Neural cell (in vitro differentiated cells): Measurements from ENCODE around the gene SLC9A3. TPM values are rescaled to one million over a fixed set of nuclear protein-coding genes. Genes with fewer than 3 reads are reported as not detected.

ENCODE experiments used
- H2AFZ ChIP-seq: fragments of 200-600, 300-800 bp; sonication (generic), shearing (Covaris generic); 2 replicates; pipeline ENCODE4 v1.6.0; 2014; ENCODE audit warnings: low read depth, mild to moderate bottlenecking, antibody characterized with exemption, low read length, moderate library complexity
- H3F3A ChIP-seq: fragments of 200-600 bp; shearing (Covaris generic); 2 replicates; pipeline ENCODE4 v1.6.1; 2016; ENCODE audit warnings: mild to moderate bottlenecking, moderate library complexity, mixed read lengths, antibody characterized with exemption, low read length; ENCODE audit not compliant: insufficient read depth, poor library complexity, severe bottlenecking
- H3K27ac ChIP-seq: fragments of 200-600, 300-800 bp; sonication (generic), shearing (Covaris generic); 2 replicates; pipeline ENCODE4 v1.5.1; 2014; ENCODE audit warnings: mild to moderate bottlenecking, low read length, moderate library complexity
- H3K27me3 ChIP-seq: fragments of 300-800, 200-600 bp; sonication (generic), shearing (Covaris generic); 2 replicates; pipeline ENCODE4 v1.6.0; 2014; ENCODE audit warnings: mild to moderate bottlenecking, low read depth, low read length, moderate library complexity; ENCODE audit not compliant: insufficient read depth
- H3K36me3 ChIP-seq: fragments of 300-800, 200-600 bp; sonication (generic), shearing (Covaris generic); 2 replicates; pipeline ENCODE4 v1.5.1; 2014; ENCODE audit warnings: mild to moderate bottlenecking, antibody characterized with exemption, low read length, moderate library complexity; ENCODE audit not compliant: insufficient read depth
- H3K4me2 ChIP-seq: fragments of 300-800, 200-600 bp; sonication (generic), shearing (Covaris generic); 2 replicates; pipeline ENCODE4 v1.6.0; 2014; ENCODE audit warnings: mild to moderate bottlenecking, low read length
- H3K4me3 ChIP-seq: fragments of 300-800, 200-600 bp; sonication (generic), shearing (Covaris generic); 2 replicates; pipeline ENCODE4 v1.5.1; 2014; ENCODE audit warnings: mild to moderate bottlenecking, low read length, moderate library complexity
- H3K79me2 ChIP-seq: fragments of 200-600 bp; shearing (Covaris generic); replicated peaks from 2 replicates; pipeline ENCODE4 v1.6.0; 2014; ENCODE audit warnings: mild to moderate bottlenecking, low read length, moderate library complexity; ENCODE audit not compliant: insufficient read depth
- H3K9ac ChIP-seq: fragments of 300-800, 200-600 bp; sonication (generic), shearing (Covaris generic); 2 replicates; pipeline ENCODE4 v1.6.1; 2016; ENCODE audit warnings: mild to moderate bottlenecking, low read length, mixed read lengths
- H3K9me2 ChIP-seq: fragments of 200-600 bp; shearing (Covaris generic); 2 replicates; pipeline ENCODE4 v1.6.1; 2016; ENCODE audit warnings: mild to moderate bottlenecking, low read length, mixed read lengths; ENCODE audit not compliant: insufficient read depth
- H3K9me3 ChIP-seq: fragments of 200-600, 300-800 bp; sonication (generic), shearing (Covaris generic); 2 replicates; pipeline ENCODE4 v1.6.1; 2016; ENCODE audit warnings: mild to moderate bottlenecking, mixed run types, low read length, moderate library complexity, mixed read lengths
- H4K20me1 ChIP-seq: fragments of 200-600 bp; shearing (Covaris generic); 2 replicates; pipeline ENCODE4 v1.6.1; 2016; ENCODE audit warnings: mild to moderate bottlenecking, mixed run types; ENCODE audit not compliant: insufficient read depth
- CTCF ChIP-seq: fragments of 450-650 bp; IDR thresholded peaks from 2 replicates; pipeline ENCODE4 v1.5.1; 2014; ENCODE audit warnings: antibody characterized with exemption, mild to moderate bottlenecking, moderate library complexity; ENCODE audit not compliant: poor library complexity, severe bottlenecking
- EP300 ChIP-seq: fragments of 450-650 bp; conservative IDR thresholded peaks from 2 replicates; pipeline ENCODE4 v1.6.1; 2014; ENCODE audit warnings: antibody characterized with exemption, mild to moderate bottlenecking, moderate library complexity; ENCODE audit not compliant: poor library complexity, severe bottlenecking
- EZH2 ChIP-seq: fragments of 200-600, 300-800 bp; shearing (Covaris generic), sonication (generic); IDR thresholded peaks from 2 replicates; pipeline ENCODE4 v1.6.1; 2014; ENCODE audit warnings: antibody characterized with exemption, low read length, borderline replicate concordance, mild to moderate bottlenecking; ENCODE audit not compliant: insufficient read depth, poor library complexity, severe bottlenecking
- MXI1 ChIP-seq: fragments of 450-650 bp; conservative IDR thresholded peaks from 2 replicates; pipeline ENCODE4 v1.6.1; 2014; ENCODE audit warnings: antibody characterized with exemption, mild to moderate bottlenecking; ENCODE audit not compliant: poor library complexity, severe bottlenecking
- POLR2AphosphoS5 ChIP-seq: IDR thresholded peaks from 2 replicates; pipeline ENCODE4 v1.6.1; 2012
- RAD21 ChIP-seq: fragments of 450-650 bp; conservative IDR thresholded peaks from 2 replicates; pipeline ENCODE4 v1.6.1; 2014; ENCODE audit warnings: antibody characterized with exemption, mild to moderate bottlenecking, moderate library complexity
- REST ChIP-seq: IDR thresholded peaks from 2 replicates; pipeline ENCODE4 v1.6.1; 2012; ENCODE audit warnings: borderline replicate concordance
- SMC3 ChIP-seq: fragments of 450-650 bp; conservative IDR thresholded peaks from 2 replicates; pipeline ENCODE4 v1.6.1; 2014; ENCODE audit warnings: antibody characterized with exemption, mild to moderate bottlenecking, moderate library complexity; ENCODE audit not compliant: poor library complexity
- TAF1 ChIP-seq: IDR thresholded peaks from 2 replicates; pipeline ENCODE4 v1.6.1; 2012; ENCODE audit warnings: low read depth
- polyA plus RNA-seq: library from polyadenylated mRNA; depleted of rRNA; stranded (reverse); fragments of >200 nt; gene quantifications from 2 replicates; pipeline ENCODE4 v1.2.3, GENCODE V29; 2014

The SLC9A3 gene
- polyA plus RNA-seq, 1 donor from 2014 or later = 4.0 TPM

DNA sequence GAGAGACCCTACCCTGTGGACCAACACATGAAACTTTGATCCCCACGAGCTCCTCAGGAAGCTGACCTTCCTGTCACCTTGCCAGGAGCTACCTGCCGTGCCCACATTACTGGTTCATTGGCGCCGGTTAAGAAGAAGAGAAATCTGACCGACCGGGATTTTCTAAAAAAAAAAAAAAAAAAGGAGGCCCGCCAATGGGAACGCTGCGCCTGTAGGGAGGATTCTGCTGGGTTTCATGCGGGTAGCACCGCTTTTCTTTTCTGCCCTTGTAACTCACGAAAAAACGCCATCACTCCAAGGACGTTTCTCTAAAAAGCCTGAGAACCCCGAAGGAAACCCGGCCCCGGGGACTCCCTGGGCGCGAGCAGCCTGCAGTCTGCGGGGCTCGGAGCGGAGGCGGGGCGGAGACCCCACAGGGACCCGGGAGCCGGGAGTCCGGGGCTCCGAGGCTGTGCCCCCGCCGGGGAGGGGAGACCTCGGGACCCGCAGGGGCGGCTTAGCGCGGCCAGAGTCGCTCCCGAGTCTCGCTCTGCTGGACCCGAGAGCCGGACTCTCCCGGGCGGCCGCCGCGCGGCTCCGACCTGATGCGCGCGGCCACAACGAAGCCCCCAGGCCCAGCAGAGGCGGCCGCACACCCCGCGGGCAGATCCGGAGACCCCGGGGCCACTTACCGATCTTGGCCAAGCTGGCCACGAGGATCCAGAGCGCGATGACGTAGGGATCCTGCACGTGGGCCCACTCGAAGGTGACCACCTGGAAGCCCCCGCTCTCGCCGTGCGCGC, 617 bp downstream of the SLC9A3 start:
- Histone ChIP-seq H3K9me3 (no peaks in the 10 kb centered on the region), H3K27me3 (peaks cover 65% of the 10 kb centered on the region), H3F3A (no peaks in the 10 kb centered on the region), H3K27ac (no peak overlapping the region), H3K79me2 (no peaks in the 10 kb centered on the region), H3K9me2 (no peaks in the 10 kb centered on the region), H3K4me2 (peak overlapping the region; percentile 30), H4K20me1 (no peaks in the 10 kb centered on the region), H3K36me3 (no peaks in the 10 kb centered on the region), H3K9ac (peak overlapping the region; percentile 12), H3K4me3 (peak overlapping the region; percentile 66), H2AFZ (no peak overlapping the region)
- TF ChIP-seq POLR2AphosphoS5 (no peak), MXI1 (peak; percentile 30), RAD21 (no peak), REST (no peak), EZH2 (peak; percentile 88), CTCF (no peak), SMC3 (no peak), TAF1 (no peak), EP300 (no peak)

GRCh38 chr5:522899-523440, 1.3 kb downstream of the SLC9A3 start:
- Histone ChIP-seq H4K20me1 (no peaks in the 10 kb centered on the region), H3K9ac (no peak overlapping the region), H3K4me3 (peak overlapping the region; percentile 66), H3K36me3 (no peaks in the 10 kb centered on the region), H2AFZ (no peak overlapping the region), H3K9me2 (no peaks in the 10 kb centered on the region), H3K9me3 (no peaks in the 10 kb centered on the region), H3K27me3 (peaks cover 63% of the 10 kb centered on the region), H3K4me2 (no peak overlapping the region), H3K79me2 (no peaks in the 10 kb centered on the region), H3K27ac (no peak overlapping the region), H3F3A (no peaks in the 10 kb centered on the region)
- no peak for TF ChIP-seq SMC3
